ENCODE results near the gene PSMA5. TPM values are rescaled to one million over a fixed set of nuclear protein-coding genes. Genes with fewer than 3 reads are reported as not detected.

Gene PSMA5
- total RNA-seq, 1 experiment from 2014 or later, result 133 TPM

DNA sequence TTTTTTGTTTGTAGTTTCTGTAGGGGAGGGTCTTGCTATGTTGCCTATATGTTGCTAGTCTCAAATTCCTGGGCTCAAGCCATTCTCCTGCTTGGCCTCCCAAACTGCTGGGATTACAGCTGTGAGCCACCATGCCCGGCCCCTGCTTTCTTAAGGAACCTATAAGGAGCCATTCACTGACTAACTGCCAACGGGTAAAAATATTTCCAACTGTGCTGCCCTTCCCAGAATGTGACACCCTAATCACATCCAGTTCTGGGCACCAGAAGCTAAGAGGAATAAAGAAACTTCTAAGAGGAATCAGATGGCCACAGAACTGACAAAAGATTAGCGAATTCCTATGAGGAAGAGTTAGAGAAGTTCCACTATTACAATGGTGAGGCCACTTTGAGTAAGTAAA lies 46.5 kb upstream of the PSMA5 start:
- no peak overlapping the region for H3K4ac ChIP-seq (ENCODE audit: low read depth, low read length)
- no peak overlapping the region for H3K14ac ChIP-seq (ENCODE audit: insufficient read depth, low read length)
- no peak overlapping the region for H3K4me2 ChIP-seq (ENCODE audit: insufficient read depth, insufficient read length, low read length)
- no peak overlapping the region for H3K27ac ChIP-seq (ENCODE audit: insufficient read length, low read depth, low read length)
- no CpG with 5 or more reads among the region's 3 CpGs for WGBS (ENCODE audit: extremely low coverage, insufficient read length, low lambda C conversion rate)
- H4K20me1 ChIP-seq (ENCODE audit: control insufficient read depth, insufficient read depth, insufficient read length), result no peaks in the 10 kb centered on the region
- no peak overlapping the region for H4K91ac ChIP-seq (ENCODE audit: insufficient read length, low read depth, low read length)
- no peak overlapping the region for H3T11ph ChIP-seq (ENCODE audit: low read length)
- H3K4me1 ChIP-seq (ENCODE audit: insufficient read depth, low read length), result no peaks in the 10 kb centered on the region; the same call in 1 of the 2 replicates
- H3K79me1 ChIP-seq (ENCODE audit: insufficient read depth, low read depth, low read length, poor library complexity, severe bottlenecking), result no peaks in the 10 kb centered on the region
- H3K56ac ChIP-seq (ENCODE audit: insufficient read length, low read depth, low read length), result no peak overlapping the region
- no peak overlapping the region for H3K9ac ChIP-seq (ENCODE audit: extremely low read depth, insufficient read length, low read length)
- DNase-seq, result no peak
- H3K23me2 ChIP-seq (ENCODE audit: insufficient read length, low read depth, low read length, poor library complexity, severe bottlenecking), result no peaks in the 10 kb centered on the region
- no peak overlapping the region for H4K5ac ChIP-seq (ENCODE audit: insufficient read length, low read depth, low read length)
- Mint-ChIP-seq H3K4me3 (no peak overlapping the region), H3K36me3 (ENCODE audit: insufficient read depth in 1 of 3, low read depth in 3 of 3) (no peaks in the 10 kb centered on the region), H3K9me3 (peaks cover 0 to 3% of the 10 kb centered on the region in 2 experiments; a peak in 1 of 5 replicates), H3K27me3 (ENCODE audit: low read depth) (peaks cover 58% of the 10 kb centered on the region), H3K4me1 (peaks cover 15 to 16% of the 10 kb centered on the region in 2 experiments), H3K27ac (no peak overlapping the region)
- no peak overlapping the region for H2BK12ac ChIP-seq (ENCODE audit: insufficient read length, low read depth, low read length)
- H2AK5ac ChIP-seq (ENCODE audit: insufficient read length, low read length), result no peak overlapping the region
- H2BK15ac ChIP-seq (ENCODE audit: low read depth, low read length), result no peak overlapping the region
- H2BK120ac ChIP-seq (ENCODE audit: low read depth, low read length, poor library complexity, severe bottlenecking), result no peak overlapping the region
- no peak overlapping the region for H2BK20ac ChIP-seq (ENCODE audit: low read depth, low read length, poor library complexity, severe bottlenecking)
- no peak overlapping the region for H3K18ac ChIP-seq (ENCODE audit: insufficient read length, low read depth, low read length)
- H3K79me2 ChIP-seq (ENCODE audit: insufficient read depth, low read length), result no peaks in the 10 kb centered on the region
- H2AFZ ChIP-seq (ENCODE audit: low read length), result no peak overlapping the region
- TF ChIP-seq, protein P1, sequence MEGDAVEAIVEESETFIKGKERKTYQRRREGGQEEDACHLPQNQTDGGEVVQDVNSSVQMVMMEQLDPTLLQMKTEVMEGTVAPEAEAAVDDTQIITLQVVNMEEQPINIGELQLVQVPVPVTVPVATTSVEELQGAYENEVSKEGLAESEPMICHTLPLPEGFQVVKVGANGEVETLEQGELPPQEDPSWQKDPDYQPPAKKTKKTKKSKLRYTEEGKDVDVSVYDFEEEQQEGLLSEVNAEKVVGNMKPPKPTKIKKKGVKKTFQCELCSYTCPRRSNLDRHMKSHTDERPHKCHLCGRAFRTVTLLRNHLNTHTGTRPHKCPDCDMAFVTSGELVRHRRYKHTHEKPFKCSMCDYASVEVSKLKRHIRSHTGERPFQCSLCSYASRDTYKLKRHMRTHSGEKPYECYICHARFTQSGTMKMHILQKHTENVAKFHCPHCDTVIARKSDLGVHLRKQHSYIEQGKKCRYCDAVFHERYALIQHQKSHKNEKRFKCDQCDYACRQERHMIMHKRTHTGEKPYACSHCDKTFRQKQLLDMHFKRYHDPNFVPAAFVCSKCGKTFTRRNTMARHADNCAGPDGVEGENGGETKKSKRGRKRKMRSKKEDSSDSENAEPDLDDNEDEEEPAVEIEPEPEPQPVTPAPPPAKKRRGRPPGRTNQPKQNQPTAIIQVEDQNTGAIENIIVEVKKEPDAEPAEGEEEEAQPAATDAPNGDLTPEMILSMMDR (conservative IDR thresholded peaks at IDR 0.05), result no peak
- H2BK5ac ChIP-seq (ENCODE audit: insufficient read length, low read length), result no peak overlapping the region
- no peaks in the 10 kb centered on the region for H3K9me3 ChIP-seq (ENCODE audit: control insufficient read depth, low read depth, low read length)
- peaks cover 5% of the 10 kb centered on the region; the same call in 1 of the 2 replicates for H3K27me3 ChIP-seq (ENCODE audit: insufficient read depth, low read length)
- no peak overlapping the region for H3K23ac ChIP-seq (ENCODE audit: insufficient read length, low read depth, low read length)
- no peak overlapping the region for H4K8ac ChIP-seq (replicated peaks; ENCODE audit: insufficient read length, low read depth, low read length)
